ENCODE data around the gene CEP83.

CEP83 gene

DNA sequence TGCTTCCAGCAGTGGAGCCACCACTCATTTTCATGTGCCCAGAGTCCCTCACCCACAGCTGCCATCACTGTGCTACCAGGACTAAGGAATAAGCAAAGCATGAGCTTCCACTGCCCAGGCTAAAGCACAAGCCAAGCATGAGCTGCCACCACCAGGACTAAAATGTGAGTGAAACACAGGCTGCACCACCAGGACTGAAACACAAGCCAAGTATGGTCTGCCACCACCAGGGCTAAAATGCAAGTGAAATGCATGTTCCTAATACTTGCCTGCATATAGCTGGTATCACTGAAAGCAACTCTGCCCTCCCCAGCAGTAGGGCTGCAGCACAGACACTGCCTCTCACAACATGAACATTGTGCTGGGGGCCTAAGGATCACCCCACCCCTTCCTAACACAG, 30.0 kb downstream of the CEP83 start:
- Histone ChIP-seq H3K18ac (ENCODE audit: low read length) (no peak overlapping the region), H3K9me3 (replicated peaks in 1 of 2; ENCODE audit: control insufficient read depth in 2 of 2, insufficient read depth in 1 of 2, low read depth in 1 of 2, low read length in 2 of 2) (peaks cover 12 to 37% of the 10 kb centered on the region in 2 donors), H3K14ac (ENCODE audit: low read length) (no peak overlapping the region), H4K91ac (ENCODE audit: low read depth, low read length, poor library complexity) (no peak overlapping the region), H2BK15ac (ENCODE audit: low read length) (no peak overlapping the region), H3K23ac (ENCODE audit: low read depth, low read length, poor library complexity) (no peak overlapping the region), H3K4me2 (ENCODE audit: insufficient read depth, low read length, poor library complexity, severe bottlenecking) (no peak overlapping the region), H2AK5ac (ENCODE audit: low read depth, low read length) (no peak overlapping the region), H3K27me3 (ENCODE audit: control insufficient read depth in 3 of 3, insufficient read depth in 3 of 3, low read depth in 1 of 3, low read length in 3 of 3) (no peaks in the 10 kb centered on the region), H2BK5ac (ENCODE audit: low read length) (no peak overlapping the region), H4K8ac (ENCODE audit: low read depth, low read length) (no peak overlapping the region), H2BK120ac (ENCODE audit: low read depth, low read length) (no peak overlapping the region), H3K36me3 (replicated peaks in 1 of 2; ENCODE audit: control insufficient read depth in 2 of 2, insufficient read depth in 2 of 2, low read length in 2 of 2) (peaks cover 0 to 3% of the 10 kb centered on the region in 2 donors), H3K4me3 (ENCODE audit: low read length in 2 of 2) (no peak overlapping the region), H2BK12ac (ENCODE audit: low read length) (no peak overlapping the region), H3K79me1 (ENCODE audit: low read depth, low read length) (no peaks in the 10 kb centered on the region), H3K9ac (ENCODE audit: low read depth, low read length, poor library complexity) (no peak overlapping the region), H3K4me1 (ENCODE audit: control insufficient read depth in 2 of 2, insufficient read depth in 1 of 2, low read depth in 1 of 2, low read length in 2 of 2) (peaks cover 1 to 2% of the 10 kb centered on the region in 2 donors), H2AFZ (ENCODE audit: low read length) (no peak overlapping the region), H3K27ac (replicated peaks; ENCODE audit: low read length) (no peak overlapping the region), H3K4ac (ENCODE audit: low read length) (no peak overlapping the region)
- DNase-seq (ENCODE audit: low spot score) = no peak

DNA sequence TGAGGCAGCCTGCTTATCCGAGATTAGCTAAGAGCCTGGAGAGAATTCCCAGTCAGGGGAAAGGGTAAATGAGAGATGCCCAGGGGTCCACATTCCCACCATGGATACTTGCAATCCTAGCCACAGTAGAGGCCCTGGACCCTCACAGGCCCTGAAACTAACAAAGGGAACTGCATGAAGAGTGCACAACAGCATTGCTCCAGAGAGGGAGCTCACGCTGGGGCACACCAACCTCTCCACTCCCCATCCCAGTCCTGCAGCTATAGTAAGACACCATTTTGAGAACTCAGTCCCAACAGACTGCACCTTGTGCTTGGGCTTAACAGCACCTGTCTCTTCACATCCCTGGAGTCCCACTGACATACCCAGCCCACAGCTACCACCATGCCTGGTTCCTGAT, 30.5 kb downstream of the CEP83 start:
- Histone ChIP-seq H3K14ac (ENCODE audit: low read length) (no peak overlapping the region), H2BK12ac (ENCODE audit: low read length) (no peak overlapping the region), H3K36me3 (replicated peaks in 1 of 2; ENCODE audit: control insufficient read depth in 2 of 2, insufficient read depth in 2 of 2, low read length in 2 of 2) (peaks cover 0 to 6% of the 10 kb centered on the region in 2 donors), H2AFZ (ENCODE audit: low read length) (no peak overlapping the region), H4K91ac (ENCODE audit: low read depth, low read length, poor library complexity) (no peak overlapping the region), H2AK5ac (ENCODE audit: low read depth, low read length) (no peak overlapping the region), H3K4ac (ENCODE audit: low read length) (no peak overlapping the region), H3K79me1 (ENCODE audit: low read depth, low read length) (no peaks in the 10 kb centered on the region), H3K27ac (replicated peaks; ENCODE audit: low read length) (no peak overlapping the region), H3K4me2 (ENCODE audit: insufficient read depth, low read length, poor library complexity, severe bottlenecking) (no peak overlapping the region), H3K4me1 (ENCODE audit: control insufficient read depth in 2 of 2, insufficient read depth in 1 of 2, low read depth in 1 of 2, low read length in 2 of 2) (peaks cover 1 to 2% of the 10 kb centered on the region in 2 donors), H2BK5ac (ENCODE audit: low read length) (no peak overlapping the region), H3K9me3 (replicated peaks in 1 of 2; ENCODE audit: control insufficient read depth in 2 of 2, insufficient read depth in 1 of 2, low read depth in 1 of 2, low read length in 2 of 2) (peaks cover 12 to 40% of the 10 kb centered on the region in 2 donors), H4K8ac (ENCODE audit: low read depth, low read length) (no peak overlapping the region), H3K23ac (ENCODE audit: low read depth, low read length, poor library complexity) (no peak overlapping the region), H3K18ac (ENCODE audit: low read length) (no peak overlapping the region), H2BK120ac (ENCODE audit: low read depth, low read length) (no peak overlapping the region), H3K4me3 (ENCODE audit: low read length in 2 of 2) (no peak overlapping the region), H2BK15ac (ENCODE audit: low read length) (no peak overlapping the region), H3K9ac (ENCODE audit: low read depth, low read length, poor library complexity) (no peak overlapping the region), H3K27me3 (ENCODE audit: control insufficient read depth in 3 of 3, insufficient read depth in 3 of 3, low read depth in 1 of 3, low read length in 3 of 3) (no peaks in the 10 kb centered on the region)
- no CpG with 5 or more reads among the region's 2 CpGs for WGBS, 2 donors (ENCODE audit: extremely low coverage in 2 of 2, insufficient read length in 2 of 2, insufficient replicate concordance in 1 of 2)
- no peak for DNase-seq (ENCODE audit: low spot score)

DNA sequence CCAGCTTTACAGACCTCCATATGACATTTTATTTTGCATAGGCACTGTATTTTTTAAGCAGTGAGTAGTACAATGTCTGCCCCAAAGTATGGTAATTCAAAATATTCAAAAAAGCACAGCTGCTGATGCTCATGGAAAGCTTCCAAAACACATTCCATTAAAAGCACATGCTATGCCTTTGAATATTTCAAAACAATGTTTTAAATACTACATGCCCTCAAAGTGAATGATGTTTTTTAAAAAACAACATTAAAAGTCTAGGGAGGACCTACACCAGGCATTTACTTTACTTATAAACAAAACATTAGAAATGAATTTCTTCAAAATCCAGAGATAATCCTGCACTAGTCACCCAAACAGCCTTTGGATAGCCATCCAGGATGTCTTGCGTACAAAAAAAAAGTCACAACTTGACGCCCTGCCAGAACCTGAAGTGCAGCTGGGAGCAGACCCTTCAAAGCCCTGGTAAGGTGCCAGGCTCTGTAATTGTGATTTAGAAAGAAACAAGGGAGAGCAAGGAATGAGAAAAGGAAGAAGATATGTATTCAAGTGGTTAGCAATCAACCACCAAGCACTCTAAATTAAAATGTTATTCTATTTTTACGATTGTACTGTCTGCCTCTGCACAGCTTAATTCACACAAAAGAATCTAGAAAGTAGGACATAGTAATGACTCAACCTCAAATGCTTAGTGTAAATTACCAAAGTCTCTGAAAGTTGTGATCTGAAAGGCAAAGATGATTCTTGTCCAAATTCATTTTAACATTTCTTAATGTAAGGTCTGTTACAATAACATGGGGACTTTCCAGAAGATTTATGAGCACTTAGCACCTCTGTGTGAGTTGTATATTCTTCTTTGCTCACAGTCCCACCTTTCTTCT, 31.9 kb downstream of the CEP83 start:
- Histone ChIP-seq H3K36me3 (replicated peaks in 1 of 2; ENCODE audit: control insufficient read depth in 2 of 2, insufficient read depth in 2 of 2, low read length in 2 of 2) (peaks cover 0 to 6% of the 10 kb centered on the region in 2 donors), H3K4me3 (ENCODE audit: low read length in 2 of 2) (no peak overlapping the region), H3K9ac (ENCODE audit: low read depth, low read length, poor library complexity) (no peak overlapping the region), H3K14ac (ENCODE audit: low read length) (no peak overlapping the region), H2BK120ac (ENCODE audit: low read depth, low read length) (no peak overlapping the region), H2AK5ac (ENCODE audit: low read depth, low read length) (no peak overlapping the region), H2BK15ac (ENCODE audit: low read length) (no peak overlapping the region), H2AFZ (ENCODE audit: low read length) (no peak overlapping the region), H4K8ac (ENCODE audit: low read depth, low read length) (no peak overlapping the region), H2BK5ac (ENCODE audit: low read length) (no peak overlapping the region), H3K4me2 (ENCODE audit: insufficient read depth, low read length, poor library complexity, severe bottlenecking) (no peak overlapping the region), H2BK12ac (ENCODE audit: low read length) (no peak overlapping the region), H3K27me3 (ENCODE audit: control insufficient read depth in 3 of 3, insufficient read depth in 3 of 3, low read depth in 1 of 3, low read length in 3 of 3) (no peaks in the 10 kb centered on the region), H3K4me1 (ENCODE audit: control insufficient read depth in 2 of 2, insufficient read depth in 1 of 2, low read depth in 1 of 2, low read length in 2 of 2) (no peaks in the 10 kb centered on the region), H3K18ac (ENCODE audit: low read length) (no peak overlapping the region), H3K23ac (ENCODE audit: low read depth, low read length, poor library complexity) (no peak overlapping the region), H3K27ac (replicated peaks; ENCODE audit: low read length) (no peak overlapping the region), H4K91ac (ENCODE audit: low read depth, low read length, poor library complexity) (no peak overlapping the region), H3K4ac (ENCODE audit: low read length) (no peak overlapping the region), H3K79me1 (ENCODE audit: low read depth, low read length) (peaks cover 2% of the 10 kb centered on the region), H3K9me3 (replicated peaks in 1 of 2; ENCODE audit: control insufficient read depth in 2 of 2, insufficient read depth in 1 of 2, low read depth in 1 of 2, low read length in 2 of 2) (peaks cover 17 to 54% of the 10 kb centered on the region in 2 donors)
- WGBS, 2 donors (ENCODE audit: extremely low coverage in 2 of 2, insufficient read length in 2 of 2, insufficient replicate concordance in 1 of 2) = no CpG with 5 or more reads among the region's 3 CpGs
- DNase-seq (ENCODE audit: low spot score) = no peak

DNA sequence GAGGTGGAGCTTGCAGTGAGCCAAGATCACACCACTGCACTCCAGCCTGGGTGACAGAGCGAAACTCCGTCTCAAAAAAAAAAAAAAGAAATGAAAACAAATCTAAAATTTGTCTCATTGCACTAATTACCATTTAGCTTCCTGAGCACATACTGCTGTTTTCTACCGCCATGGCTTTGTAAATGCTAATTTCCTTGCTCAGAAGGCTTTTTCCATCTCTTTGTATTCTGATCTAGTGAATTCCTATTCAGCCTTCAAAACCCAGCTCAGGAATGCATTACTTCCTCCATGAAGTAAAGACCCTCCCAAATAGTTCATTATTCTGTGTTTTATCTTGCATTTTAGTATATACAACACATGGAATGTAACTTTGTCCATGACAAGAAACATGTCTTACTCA, 33.6 kb downstream of the CEP83 start:
- H2AK5ac ChIP-seq (ENCODE audit: low read depth, low read length) = no peak overlapping the region
- no peak overlapping the region for H3K4me2 ChIP-seq (ENCODE audit: insufficient read depth, low read length, poor library complexity, severe bottlenecking)
- no peaks in the 10 kb centered on the region for H3K4me1 ChIP-seq (ENCODE audit: control insufficient read depth in 2 of 2, insufficient read depth in 1 of 2, low read depth in 1 of 2, low read length in 2 of 2)
- H3K27me3 ChIP-seq (ENCODE audit: control insufficient read depth in 3 of 3, insufficient read depth in 3 of 3, low read depth in 1 of 3, low read length in 3 of 3) = no peaks in the 10 kb centered on the region
- peaks cover 0 to 6% of the 10 kb centered on the region in 2 donors for H3K36me3 ChIP-seq (replicated peaks in 1 of 2; ENCODE audit: control insufficient read depth in 2 of 2, insufficient read depth in 2 of 2, low read length in 2 of 2)
- DNase-seq (ENCODE audit: low spot score) = no peak
- H2BK12ac ChIP-seq (ENCODE audit: low read length) = no peak overlapping the region
- H2BK5ac ChIP-seq (ENCODE audit: low read length) = no peak overlapping the region
- no peak overlapping the region for H2BK15ac ChIP-seq (ENCODE audit: low read length)
- H3K4me3 ChIP-seq (ENCODE audit: low read length in 2 of 2) = no peak overlapping the region
- H3K9me3 ChIP-seq (replicated peaks in 1 of 2; ENCODE audit: control insufficient read depth in 2 of 2, insufficient read depth in 1 of 2, low read depth in 1 of 2, low read length in 2 of 2) = peaks cover 22 to 57% of the 10 kb centered on the region in 2 donors
- H3K14ac ChIP-seq (ENCODE audit: low read length) = no peak overlapping the region
- H3K18ac ChIP-seq (ENCODE audit: low read length) = no peak overlapping the region
- H3K4ac ChIP-seq (ENCODE audit: low read length) = no peak overlapping the region
- H2BK120ac ChIP-seq (ENCODE audit: low read depth, low read length) = no peak overlapping the region
- no peak overlapping the region for H3K9ac ChIP-seq (ENCODE audit: low read depth, low read length, poor library complexity)
- H3K27ac ChIP-seq (replicated peaks; ENCODE audit: low read length) = no peak overlapping the region
- no peak overlapping the region for H4K8ac ChIP-seq (ENCODE audit: low read depth, low read length)
- peaks cover 2% of the 10 kb centered on the region for H3K79me1 ChIP-seq (ENCODE audit: low read depth, low read length)
- WGBS, 2 donors (ENCODE audit: extremely low coverage in 2 of 2, insufficient read length in 2 of 2, insufficient replicate concordance in 1 of 2) = no CpG with 5 or more reads among the region's 3 CpGs
- H3K23ac ChIP-seq (ENCODE audit: low read depth, low read length, poor library complexity) = no peak overlapping the region
- H2AFZ ChIP-seq (ENCODE audit: low read length) = no peak overlapping the region
- H4K91ac ChIP-seq (ENCODE audit: low read depth, low read length, poor library complexity) = no peak overlapping the region
